ENCODE measurements around the gene AGBL1.
"Not testable (repeated sequence)": the region's sequence is repeated elsewhere in the genome, so short reads cannot be mapped to it uniquely, and the experiment has no call there.

Gene AGBL1

DNA sequence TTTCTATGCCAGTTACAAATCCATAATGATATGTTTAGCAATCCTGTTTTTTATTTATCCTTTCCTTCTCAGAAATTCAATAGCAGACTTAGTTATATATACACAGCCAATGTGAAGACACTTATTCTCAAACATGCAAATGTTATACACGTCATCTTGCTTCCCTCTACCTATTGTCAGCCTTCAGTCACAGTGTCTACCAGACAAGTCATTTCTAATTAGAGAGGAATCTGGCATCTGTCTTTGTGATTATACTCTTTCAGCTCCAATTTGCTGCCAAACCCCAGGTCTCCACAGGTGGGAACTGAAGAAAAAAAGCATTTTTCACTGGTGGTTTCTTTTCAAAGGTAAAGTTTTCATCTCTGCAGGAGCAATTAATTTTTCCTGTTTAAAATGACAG, 793.1 kb downstream of the AGBL1 start:
- no peak for DNase-seq (ENCODE audit: low read depth)

DNA sequence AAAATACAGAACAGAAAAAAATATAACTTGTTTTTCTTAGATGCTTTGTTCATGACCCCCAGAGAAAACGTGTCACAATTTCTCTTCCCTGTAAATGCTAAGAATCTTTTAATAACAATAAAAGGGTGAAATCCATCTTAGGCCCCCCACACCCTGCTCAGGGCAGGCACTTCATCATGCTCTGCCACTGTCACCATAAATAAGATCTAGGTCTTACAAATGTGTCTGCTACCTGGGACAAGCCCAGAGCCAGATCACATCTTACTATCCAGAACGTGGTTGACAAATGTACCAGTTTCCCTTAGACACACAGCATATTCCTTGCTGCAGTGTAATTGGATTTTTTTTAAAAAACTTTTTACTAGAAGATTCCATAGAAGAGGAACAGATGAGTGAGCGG, 795.4 kb downstream of the AGBL1 start:
- no peak for DNase-seq (ENCODE audit: low read depth)

DNA sequence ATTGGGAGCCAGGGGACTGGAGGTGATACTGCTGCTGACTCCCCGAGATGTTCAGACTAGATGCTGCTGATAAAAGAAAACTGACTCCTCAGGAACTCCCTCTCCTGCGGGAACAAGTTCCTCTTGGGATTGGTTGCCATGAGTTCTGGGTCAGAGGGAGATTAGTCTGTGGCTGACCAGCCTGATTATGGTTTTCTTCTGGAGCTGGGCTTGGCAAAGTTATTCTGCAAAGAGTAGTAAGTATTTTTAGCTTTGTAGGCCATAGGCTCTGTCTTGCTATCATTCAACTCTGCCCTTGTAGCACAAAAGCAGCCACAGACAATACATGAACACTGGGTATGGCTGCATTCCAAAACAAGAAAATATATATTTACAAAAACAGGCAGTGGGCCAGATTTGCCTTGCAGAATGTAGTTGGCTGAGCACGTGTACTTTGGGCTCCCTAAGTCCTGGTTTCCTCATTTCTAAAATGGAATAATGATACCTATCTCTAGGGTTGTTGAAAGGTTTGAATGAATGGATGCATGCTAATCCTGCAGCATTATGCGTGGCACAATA, 796.8 kb downstream of the AGBL1 start:
- DNase-seq (ENCODE audit: low read depth), result no peak

DNA sequence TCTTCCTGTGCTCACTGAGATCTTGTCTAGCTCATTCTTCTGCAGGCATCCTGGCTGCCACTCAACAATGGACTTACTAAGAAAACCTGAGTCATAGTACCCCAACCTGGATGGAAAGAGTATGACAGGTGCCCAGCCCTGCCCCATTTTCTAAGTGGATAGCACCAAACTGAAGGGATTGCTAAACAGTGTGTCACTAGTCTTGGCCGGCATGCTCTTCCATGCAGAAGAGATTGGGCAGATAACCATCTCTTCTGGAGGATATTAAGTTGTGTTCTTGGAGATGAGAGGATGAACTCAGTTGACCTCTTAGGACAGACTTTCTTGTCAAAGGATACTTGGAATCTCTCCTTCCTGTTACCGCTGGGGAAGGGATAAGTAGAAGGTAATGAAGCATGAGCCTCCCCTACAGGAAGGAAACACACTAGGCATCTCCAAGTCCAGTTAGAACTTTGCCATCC, 797.5 kb downstream of the AGBL1 start:
- no peak for DNase-seq (ENCODE audit: low read depth)

DNA sequence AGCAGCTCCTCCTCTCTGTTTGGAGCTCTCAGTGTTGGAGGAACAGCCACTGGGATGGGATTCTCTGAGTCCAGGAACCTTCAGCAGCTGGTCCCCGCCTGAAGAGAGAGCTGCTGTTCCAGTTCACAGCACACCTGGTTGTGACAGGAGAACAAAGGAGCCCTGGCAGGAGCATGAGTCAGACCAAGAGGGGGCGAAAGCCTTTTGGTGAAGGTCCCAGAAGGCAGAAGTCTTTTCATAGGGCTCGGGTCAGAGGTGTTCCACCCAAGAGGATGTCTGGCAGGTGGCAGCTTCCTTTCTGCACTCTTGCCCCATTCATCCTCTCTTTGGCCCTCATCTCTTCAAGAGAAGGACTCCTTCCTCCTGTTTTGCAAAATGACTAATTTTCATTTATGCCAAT, 799.2 kb downstream of the AGBL1 start:
- not testable (repeated sequence) for DNase-seq (ENCODE audit: low read depth)

DNA sequence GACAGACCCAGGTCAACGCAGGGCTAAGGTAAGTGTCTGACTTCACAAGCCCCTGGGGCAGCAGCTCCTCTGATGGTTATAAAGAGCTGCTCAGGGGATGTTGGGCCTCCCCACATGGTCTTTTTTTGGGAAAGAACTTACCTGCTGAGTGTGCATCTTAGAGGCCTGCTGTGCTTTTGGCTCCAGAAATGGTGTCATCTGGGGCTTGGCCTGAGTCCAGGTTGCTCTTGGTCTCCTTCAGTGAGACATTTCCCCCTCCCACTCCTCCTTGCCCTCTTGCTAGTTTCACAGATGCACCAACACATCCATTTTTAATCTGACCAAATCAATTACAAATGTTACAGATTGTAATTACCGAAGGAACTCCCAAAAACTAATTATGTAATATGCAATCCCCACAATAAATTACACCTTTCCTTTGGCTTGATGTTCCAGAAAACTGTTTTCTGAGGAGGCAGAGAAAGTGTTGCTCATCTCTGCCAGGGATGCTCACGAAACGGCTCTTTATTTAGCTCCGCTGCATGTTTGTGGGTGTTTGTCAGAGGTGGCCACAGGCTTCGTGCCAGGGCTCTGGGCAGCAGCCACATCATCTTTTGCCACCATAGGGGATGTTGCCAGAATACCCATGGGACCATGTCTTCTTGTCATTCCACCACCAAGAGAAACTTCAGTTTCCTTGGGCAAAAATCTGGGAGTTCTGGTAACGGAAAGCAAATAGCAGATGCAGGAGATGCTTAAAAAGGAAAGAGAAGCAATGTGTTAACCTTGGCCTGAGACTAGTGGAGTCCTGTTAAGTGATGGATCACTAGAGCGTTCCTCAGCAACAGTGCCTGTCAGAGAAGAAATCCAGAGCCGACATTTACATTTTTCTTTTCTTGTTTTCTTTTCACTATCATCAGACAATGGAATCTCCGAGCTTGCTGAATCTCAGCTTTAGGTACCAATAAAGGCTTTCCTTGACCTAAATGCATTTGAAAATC, 799.9 kb downstream of the AGBL1 start:
- DNase-seq (ENCODE audit: low read depth), result no peak

DNA sequence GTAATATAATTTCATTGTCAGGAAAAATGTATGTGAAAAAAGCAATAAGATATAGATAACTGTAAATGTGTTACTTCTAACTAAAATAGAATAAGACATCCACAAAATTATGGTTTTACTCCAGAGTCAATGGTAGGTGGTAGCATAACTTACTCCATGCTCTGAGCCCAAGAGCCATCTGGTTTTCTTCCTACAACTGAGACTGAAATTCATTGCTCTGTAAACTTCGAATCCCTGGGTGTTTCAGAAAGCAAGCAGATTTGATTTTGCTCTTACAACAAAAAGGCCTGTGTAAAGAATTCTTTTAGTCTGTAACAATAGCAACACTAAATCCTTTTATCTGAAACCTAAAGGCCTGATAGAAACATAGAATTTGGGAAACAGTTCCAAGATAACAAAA, 805.9 kb downstream of the AGBL1 start:
- DNase-seq (ENCODE audit: low read depth), result no peak

DNA sequence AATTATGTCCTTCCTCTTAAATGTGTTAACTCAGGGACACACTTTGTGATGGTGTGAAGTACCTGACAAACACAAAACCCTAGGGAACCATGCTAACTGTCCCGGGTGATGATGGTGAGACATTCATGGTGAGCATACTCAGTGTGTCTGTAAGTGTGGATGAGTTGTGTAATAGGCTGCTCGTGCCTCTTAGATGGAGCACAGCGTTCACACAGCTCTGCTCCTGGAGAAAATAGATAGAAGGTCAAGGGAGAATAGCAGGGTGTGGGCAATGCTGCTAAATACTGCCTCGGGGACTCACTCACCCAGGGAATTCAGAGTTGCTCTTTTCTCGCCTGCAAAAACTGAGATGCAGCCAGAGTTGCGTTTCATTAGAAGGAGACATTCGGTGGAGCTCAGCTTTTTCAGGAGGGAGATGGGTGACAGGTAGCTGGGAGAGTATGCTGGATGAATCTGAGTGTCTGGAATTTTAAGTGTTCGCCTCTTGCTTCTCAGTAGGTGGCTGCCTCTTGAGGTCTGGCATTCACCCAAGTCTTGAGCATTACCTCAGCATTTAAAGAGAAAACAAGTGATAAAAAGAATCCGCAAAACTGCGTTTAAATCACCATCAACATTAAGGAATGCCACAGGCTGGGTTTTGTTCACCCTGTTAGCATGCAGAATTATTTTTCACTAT, 813.2 kb downstream of the AGBL1 start:
- DNase-seq (ENCODE audit: low read depth), result peak; percentile 8

DNA sequence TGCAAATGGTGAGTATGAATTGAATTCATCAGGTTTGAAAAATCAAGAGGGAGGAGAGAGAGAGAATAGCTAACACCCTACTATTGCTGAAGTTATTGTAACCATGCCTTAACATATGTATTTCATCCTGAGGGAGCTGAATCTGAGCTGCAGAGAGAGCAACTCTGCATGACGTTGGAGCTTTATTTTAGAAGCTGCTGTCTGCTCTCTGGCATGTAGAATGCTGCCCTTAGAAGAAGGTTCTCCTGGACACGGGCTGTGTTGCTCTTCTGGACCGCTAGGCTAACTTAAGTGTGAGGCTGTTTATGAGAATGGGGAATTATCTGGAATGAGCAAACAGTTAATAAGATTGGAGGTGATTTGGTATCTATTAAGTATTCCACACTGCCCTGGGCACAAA, 814.6 kb downstream of the AGBL1 start:
- no peak for DNase-seq (ENCODE audit: low read depth)

DNA sequence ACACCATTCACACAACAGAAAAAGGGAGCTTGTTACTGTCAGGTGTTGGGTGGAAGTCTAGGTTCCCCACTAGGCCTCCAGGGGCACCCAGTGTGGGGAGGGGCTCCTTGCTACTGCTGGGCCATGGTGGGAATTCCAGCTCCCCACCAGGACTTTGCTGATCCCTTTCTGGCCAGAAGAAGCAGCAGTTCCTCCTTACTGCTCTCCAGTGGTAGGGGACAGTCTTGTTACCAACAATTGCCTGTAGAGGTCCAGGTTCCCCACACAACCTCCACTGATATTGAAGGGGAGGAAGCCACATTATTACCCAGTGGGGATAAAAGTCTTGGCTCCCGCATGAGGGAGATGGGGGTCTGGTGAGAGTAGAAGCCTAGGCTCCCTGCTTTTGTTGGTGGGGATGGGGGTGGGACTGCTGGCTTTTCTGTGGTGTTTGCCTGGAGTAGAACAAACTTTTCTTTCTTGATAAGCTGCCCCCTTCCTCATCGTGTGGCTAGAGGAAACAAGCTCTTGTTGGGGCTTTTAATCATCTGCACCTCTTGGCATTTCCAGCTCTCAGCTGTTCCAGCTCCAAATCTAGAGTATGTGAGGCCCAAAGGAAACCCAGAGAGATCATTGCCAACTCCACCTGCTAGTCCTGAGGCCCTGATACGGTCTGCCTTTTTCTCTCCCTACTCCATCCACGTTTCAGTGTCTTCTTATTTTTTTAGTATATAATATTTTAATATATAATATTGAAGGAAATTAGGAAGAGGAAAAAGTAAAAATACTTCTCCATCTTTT, 824.2 kb downstream of the AGBL1 start:
- DNase-seq (ENCODE audit: low read depth), result no peak

DNA sequence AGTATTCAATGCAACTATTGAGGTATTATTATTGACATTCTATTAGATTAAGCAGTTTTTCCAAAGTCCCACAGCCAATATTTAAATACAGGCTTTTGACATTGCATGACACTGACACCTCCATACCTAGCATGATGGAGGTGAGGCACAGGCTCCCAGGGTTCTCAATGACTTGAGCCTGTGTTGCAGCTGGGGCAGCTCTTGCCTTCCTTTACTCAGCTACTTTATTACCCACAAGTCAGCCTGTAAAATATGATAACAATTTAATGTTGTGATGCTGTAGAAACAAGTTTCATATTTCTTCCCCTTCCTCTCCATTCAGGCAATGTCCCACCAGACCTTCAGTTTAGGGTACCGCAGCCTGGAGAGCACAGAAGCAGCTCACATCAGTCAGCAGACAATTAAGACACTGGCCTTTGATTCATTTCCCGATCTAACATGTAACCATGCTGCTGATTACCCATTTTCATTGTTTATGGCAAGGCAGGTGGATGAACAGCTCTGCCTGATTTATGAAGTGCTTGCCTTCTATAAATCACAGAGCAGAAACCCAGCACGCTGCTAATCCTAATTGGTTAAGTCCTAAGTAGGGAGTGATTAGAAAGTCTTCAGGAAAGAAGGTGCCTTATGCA, 826.1 kb downstream of the AGBL1 start:
- no peak for DNase-seq (ENCODE audit: low read depth)

DNA sequence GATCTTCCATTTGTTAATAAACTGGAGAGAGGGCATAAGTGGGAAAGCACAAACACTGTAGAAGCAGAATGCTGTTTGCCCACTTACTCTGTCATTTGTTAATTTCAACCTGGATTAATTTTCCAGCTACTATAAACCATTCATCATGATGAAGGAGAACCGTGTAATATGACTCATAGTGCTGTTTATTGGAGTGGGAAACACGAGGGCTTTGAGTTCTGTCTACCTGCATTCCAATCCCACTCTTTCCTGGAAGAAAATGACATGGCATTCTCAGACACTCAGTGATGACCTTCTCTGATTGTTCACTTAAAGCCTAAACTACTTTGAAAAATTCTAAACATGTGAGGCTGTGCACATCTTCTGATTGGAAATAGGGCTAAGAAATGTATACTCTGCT, 826.7 kb downstream of the AGBL1 start:
- DNase-seq (ENCODE audit: low read depth), result no peak

DNA sequence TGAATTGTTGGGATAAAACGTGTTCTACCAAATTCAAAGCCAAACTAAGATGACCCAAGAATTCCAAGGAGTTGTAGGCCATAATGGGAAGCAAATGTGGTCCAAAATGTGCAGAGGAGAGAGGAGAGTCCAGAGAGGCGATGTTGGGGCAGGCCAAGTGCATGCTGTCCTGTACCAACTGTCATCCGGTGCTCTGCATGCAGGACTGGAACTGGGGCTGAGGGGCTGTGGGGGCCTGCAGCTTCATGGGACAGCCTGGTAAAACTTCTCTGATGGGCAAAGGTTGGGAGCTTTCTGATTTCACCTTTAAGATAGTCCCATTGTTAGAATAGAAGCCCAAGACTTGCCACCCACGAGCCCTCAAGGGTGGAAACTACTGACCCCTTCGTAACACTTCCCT, 831.4 kb downstream of the AGBL1 start:
- no peak for DNase-seq (ENCODE audit: low read depth)

DNA sequence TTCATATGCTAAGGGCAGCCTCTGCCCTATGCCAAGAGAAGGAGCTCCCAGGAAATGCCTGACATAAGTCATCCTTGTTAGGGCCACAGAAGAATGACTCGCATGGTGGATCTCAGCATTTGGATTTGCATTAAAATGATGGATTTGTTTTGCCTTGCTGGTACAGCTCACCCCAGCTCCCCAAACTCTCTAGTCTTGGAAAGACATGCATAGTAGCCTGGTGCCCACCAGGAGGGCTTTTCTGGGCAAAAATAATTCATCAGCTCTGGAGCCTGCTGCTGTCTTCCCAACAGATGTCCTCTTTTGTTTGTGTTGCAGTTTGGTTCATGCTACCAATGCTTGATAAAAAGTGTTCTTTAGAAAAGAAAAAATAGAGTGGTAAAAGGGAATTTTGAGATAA, 833.0 kb downstream of the AGBL1 start:
- DNase-seq (ENCODE audit: low read depth), result no peak

DNA sequence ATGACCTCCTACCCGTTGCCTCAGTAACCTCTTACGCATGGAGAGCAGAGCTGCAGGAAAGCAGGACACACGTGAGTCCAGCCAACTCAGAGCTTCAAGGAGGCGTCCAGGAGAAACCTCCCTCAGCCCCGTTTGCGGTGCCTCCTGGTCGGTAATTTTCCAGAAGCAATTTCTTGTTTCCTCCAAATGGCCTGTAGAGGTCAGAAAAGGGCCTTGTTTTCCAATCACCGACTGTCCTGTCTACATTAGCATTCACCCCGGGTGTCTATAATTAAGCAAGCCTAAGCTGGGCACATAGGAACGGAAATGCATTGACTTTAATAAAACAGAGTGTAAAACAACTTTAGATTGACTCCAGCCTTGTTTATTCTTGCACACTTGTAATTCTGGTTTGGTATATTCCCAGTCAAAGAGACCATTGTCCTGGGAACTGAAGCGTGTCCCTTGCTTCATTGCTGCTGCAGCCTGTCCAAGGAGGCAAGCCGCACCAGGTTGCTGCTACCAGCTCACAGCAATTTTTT, 836.2 kb downstream of the AGBL1 start:
- DNase-seq (ENCODE audit: low read depth), result peak; percentile 39

DNA sequence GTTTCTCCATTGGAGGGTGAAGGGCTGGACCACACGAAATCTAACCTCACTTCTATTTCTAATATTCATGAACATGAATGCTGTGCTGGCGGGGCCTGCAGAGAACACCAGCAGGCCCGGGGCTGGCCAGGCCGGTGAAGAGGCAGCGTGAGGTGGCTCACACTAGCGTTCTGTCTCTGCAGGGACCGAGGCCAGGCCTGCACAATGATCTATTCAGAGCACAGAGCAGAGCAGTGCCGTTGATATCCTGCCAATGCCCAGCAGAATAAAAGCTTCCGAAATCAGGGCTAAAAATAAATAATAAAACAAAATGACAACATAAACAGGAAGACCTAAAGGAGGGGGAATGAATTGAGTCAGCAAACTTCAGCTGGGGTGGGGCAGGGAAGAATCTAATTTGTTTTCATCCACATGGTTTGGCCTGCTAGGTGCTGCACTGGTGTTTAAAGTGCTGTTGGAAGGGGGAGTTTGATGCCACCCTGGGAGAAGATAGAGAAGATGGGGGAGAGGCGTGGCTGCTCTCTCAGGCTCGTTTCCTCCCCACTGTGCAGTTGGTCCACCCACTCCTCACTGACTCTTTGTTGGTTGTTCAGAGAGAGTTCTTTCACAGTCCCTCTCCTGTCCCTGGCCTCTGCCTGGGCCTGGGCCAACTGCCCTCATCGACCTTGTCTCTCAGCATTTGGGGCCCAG, 837.1 kb downstream of the AGBL1 start:
- no peak for DNase-seq (ENCODE audit: low read depth)

DNA sequence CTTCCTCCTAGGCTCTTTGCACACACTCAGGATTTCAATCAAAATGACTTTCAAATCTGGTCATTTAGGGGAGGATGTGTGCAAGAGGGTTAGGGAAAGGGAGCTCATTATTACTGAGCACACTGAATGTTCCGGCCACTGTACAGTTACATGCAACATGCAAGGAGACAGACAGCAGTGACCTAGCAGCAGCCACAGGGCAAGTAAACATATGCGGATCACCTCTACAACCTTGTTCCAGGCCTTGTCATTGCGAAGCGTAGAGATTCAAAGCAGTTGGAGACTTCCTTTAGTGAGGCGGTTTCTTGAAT, 837.6 kb downstream of the AGBL1 start:
- no peak for DNase-seq (ENCODE audit: low read depth)

DNA sequence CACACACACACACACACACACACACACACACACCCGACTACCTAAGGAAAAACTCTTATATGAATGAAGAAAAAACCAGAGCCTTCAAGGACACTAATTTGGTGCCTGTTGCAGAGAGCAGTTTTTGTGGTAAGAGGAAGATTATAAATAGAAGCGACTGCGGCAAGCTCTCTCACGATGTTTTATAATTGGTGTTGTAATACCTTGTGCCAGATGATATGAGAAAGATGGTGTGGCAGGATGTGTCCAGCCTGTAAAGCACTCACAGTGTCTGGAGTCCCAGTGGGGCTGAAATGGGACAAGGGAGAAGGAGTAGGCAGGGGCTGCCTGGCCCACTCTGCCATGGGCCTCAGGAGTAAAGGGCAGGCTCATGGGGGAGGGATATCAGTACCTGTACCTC, 839.9 kb downstream of the AGBL1 start:
- DNase-seq (ENCODE audit: low read depth), result no peak

DNA sequence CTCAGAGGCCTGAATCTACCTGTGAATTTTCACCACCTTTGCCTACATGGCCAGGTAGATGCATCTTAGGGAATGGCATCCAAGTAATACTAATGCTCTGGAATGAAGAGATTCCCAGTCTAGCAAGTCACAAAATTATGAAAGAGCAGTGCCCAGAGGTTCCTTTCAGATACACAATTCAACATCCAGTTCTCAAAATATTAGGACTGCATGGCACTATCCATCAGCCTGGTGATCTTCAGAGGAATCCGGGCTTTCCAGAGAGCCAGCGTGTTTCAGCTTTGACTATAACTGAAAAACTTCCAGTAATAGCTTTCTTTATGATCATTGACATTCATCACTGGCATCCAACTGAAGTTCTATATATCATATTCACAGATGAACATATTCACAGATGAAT, 849.8 kb downstream of the AGBL1 start:
- no peak for DNase-seq (ENCODE audit: low read depth)

DNA sequence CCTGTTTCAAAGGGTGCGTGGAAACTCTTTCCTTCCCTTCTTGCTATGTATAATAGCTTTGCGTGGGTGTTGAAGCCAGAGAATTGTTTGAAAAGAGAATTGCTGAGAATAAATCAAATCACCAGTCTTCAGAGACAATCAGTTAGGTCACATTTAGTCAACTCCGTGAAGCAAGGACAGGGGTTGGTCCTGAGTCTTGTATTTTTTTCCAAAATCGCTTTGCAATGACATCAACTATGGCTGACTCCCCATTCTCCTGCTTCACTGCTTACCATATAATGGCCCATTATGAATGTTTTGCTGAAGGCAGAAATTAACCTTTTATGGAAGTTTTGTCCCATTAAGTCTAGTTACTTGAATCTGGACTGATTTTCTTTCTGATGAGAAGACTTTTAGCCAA, 852.8 kb downstream of the AGBL1 start:
- DNase-seq (ENCODE audit: low read depth), result no peak

DNA sequence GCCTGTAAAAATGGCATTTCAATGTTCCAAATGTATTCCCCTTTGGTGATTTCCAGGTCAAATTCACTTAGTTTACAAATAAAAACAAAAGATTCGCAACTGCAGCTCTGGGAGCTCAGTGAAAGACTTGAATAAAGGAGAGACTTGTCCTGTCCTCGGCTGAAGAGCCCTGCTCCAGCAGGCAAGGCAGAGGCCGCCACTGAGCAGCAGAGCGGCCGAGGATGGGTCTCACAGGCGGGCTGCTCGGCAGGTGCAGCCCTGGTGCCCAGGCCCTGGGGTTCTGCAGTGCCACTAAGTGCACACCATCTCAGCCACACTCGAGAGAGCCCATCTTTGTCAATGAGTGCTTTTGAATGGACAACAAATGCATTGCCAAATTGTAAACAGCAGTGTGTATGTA, 856.2 kb downstream of the AGBL1 start:
- DNase-seq (ENCODE audit: low read depth), result no peak

Measured in iris pigment epithelial cell (primary cell).